GDM1 (cell line): ENCODE measurements around the gene DHRS2.
"Not testable (repeated sequence)": the region's sequence is repeated elsewhere in the genome, so short reads cannot be mapped to it uniquely, and the experiment has no call there.

Experiments
- DNase-seq: peaks from one replicate; lab custom pipeline; 2025; lab: John Stamatoyannopoulos, UW

Gene DHRS2

GRCh38 chr14:23633160-23633701 lies 2.9 kb upstream of the DHRS2 start:
- no peak for DNase-seq

DNA sequence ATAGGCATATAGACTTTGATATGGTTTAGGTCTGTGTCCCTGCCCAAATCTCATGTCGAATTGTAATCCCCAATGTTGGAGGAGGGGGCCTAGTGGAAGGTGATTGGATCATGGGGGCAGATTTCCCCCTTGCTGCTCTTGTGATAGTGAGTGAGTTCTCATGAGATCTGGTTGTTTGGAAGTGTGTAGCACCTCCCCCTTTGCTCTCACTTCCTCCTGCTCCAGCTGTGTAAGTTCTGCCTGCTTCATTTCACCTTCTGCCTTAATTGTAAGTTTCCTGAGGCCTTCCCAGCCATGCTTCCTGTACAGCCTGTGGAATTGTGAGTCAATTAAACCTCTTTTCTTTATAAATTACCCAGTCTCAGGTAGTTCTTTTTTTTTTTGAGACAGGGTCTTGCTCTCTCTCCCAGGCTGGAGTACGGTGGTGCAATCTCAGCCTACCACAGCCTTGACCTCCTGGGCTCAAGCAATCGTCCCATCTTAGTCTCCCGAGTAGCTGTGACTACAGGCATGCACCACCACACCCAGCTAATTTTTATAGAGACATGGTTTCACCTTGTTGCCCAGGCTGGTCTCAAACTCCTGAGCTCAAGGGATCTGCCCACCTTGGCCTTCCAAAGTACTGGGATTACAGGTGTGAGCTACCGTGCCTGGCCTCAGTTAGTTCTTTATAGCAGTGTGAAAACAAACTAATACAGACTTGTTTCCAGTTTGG lies 1.3 kb upstream of the DHRS2 start:
- not testable (repeated sequence) for DNase-seq

- DNase-seq: not testable (repeated sequence)
Measured at GRCh38 chr14:23637312-23637654, 1.1 kb downstream of the DHRS2 start.

DNA sequence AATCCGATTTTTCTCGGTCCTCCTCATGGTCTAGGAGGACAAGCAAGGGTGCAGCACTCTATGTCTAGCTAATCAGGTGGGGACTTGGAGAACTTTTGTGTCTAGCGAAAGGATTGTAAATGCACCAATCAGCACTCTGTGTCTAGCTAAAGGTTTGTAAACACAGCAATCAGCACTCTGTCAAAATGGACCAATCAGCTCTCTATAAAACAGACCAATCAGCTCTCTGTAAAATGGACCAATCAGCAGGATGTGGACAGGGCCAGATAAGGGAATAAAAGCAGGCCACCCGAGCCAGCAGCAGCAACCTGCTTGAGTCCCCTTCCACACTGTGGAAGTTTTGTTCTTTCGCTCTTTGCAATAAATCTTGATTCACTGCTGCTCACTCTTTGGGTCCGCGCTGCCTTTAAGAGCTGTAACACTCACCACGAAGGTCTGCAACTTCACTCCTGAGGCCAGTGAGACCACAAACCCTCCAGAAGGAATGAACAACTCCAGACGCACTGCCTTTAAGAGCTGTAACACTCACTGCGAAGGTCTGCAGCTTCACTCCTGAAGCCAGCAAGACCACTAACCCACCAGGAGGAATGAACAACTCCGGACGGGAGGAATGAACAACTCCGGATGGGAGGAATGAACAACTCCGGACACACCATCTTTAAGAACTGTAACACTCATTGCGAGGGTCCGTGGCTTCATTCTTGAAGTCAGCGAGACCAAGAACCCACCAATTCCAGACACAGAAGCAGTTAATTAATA lies 1.7 kb downstream of the DHRS2 start:
- DNase-seq: not testable (repeated sequence)

GRCh38 chr14:23638414-23639047 lies 2.4 kb downstream of the DHRS2 start:
- DNase-seq: no peak

GRCh38 chr14:23639048-23639890 lies 3.1 kb downstream of the DHRS2 start:
- no peak for DNase-seq

- DNase-seq: no peak
Measured at GRCh38 chr14:23639891-23640523, 3.8 kb downstream of the DHRS2 start.

- no peak for DNase-seq
Measured at GRCh38 chr14:23640524-23641141, 4.5 kb downstream of the DHRS2 start.

GRCh38 chr14:23641180-23641914 lies 5.2 kb downstream of the DHRS2 start:
- no peak for DNase-seq

GRCh38 chr14:23641915-23642588 lies 5.9 kb downstream of the DHRS2 start:
- DNase-seq: no peak

DNA sequence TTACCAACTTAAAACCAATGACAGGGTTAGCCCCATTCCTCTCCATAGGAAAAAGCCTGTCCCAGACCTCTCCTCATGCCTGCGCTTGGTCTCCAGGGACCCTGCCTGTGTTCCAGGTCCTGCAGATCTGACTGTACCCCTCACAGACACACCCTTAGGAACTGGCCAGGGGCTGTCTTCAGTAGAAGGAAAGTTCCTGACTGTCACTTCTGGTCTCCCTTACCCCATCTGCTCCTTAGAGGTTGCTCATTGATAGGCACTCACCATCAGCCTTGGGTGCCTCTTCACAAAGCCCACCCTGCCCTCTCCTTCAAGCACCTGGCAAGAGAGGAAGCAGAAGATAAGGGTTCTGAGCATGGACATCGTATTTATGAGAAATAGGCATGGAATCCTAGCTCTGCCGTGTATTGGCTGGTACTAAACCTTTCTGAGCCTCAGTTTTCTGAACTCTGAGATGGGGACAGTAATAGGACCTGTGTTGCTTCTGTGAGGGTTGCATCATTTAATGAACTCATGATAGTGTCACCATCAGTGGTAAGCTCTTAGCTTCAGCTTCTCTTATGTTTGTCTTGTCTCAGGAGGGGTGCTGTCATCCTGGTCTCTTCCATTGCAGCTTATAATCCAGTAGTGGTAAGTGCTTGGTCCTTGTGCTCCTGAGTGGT lies 7.5 kb downstream of the DHRS2 start:
- no peak for DNase-seq

GRCh38 chr14:23644195-23644918 lies 8.2 kb downstream of the DHRS2 start:
- no peak for DNase-seq

DNA sequence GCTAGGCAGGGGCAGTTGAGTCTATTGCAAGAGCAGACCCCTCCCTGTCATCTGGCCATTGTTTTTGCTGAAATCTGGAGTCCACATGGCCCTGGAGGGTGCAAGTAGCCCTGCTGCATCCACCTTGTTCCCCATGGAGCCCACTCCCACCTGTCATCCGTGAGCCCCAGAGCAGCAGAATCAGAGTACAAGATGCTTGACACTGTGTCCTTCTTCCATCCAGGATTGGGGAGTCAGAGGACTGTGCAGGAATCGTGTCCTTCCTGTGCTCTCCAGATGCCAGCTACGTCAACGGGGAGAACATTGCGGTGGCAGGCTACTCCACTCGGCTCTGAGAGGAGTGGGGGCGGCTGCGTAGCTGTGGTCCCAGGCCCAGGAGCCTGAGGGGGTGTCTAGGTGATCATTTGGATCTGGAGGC lies 8.8 kb downstream of the DHRS2 start:
- DNase-seq: no peak

GRCh38 chr14:23645504-23645811 lies 9.3 kb downstream of the DHRS2 start:
- DNase-seq: no peak

GRCh38 chr14:23645812-23646647 lies 9.9 kb downstream of the DHRS2 start:
- DNase-seq: no peak

- DNase-seq: no peak
Measured at GRCh38 chr14:23646648-23647549, 10.7 kb downstream of the DHRS2 start.

DNA sequence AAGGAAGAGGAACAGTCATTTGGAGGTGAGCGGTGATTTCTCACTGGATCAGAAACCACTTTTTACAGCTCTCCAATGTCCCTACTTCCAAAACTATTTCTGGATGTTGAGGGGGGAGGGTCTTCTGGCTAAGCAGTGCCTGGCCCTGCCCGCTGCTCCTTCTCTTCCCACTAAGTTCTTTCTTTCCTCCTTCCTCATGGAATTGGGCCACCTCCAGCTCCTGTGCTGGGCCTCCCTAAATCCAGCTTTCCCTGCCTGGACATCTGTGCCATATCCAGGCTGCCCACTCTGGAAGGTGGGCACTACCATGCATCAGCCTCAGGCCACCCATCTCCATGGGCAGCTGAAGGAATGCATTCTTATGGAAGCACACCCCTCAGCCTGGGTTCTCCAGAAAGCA lies 11.5 kb downstream of the DHRS2 start:
- no peak for DNase-seq
